Globus pallidus (tissue), 1 donor: ENCODE results near the gene LDB3.

Source experiments
- DNase-seq: peaks from one replicate; pipeline ENCODE4 v3.0.0-alpha.2; 2015; ENCODE audit warnings: low spot score

LDB3 gene

DNA sequence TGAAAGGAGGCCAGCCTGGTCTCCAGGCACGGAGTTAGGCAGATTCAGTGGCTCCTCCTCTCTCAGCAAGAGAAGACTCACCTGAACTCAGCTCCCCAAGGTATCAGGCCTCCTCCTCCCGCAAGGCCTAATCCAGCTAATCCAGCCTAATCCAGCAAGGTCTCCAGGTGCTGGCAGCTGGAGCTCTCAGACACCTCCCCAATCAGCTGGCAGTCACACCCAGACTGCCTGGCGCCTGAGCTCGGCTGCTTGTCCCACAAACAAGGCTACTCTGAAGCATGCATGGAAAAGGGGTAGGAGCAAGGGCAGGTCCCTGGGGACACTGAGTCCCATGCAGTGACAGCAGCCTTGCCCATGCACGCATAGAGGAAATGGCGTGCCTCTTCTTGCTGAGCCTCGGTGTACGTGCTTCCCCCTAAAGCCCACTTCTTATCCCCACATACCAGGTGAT, 17.3 kb upstream of the LDB3 start:
- DNase-seq: no peak

DNA sequence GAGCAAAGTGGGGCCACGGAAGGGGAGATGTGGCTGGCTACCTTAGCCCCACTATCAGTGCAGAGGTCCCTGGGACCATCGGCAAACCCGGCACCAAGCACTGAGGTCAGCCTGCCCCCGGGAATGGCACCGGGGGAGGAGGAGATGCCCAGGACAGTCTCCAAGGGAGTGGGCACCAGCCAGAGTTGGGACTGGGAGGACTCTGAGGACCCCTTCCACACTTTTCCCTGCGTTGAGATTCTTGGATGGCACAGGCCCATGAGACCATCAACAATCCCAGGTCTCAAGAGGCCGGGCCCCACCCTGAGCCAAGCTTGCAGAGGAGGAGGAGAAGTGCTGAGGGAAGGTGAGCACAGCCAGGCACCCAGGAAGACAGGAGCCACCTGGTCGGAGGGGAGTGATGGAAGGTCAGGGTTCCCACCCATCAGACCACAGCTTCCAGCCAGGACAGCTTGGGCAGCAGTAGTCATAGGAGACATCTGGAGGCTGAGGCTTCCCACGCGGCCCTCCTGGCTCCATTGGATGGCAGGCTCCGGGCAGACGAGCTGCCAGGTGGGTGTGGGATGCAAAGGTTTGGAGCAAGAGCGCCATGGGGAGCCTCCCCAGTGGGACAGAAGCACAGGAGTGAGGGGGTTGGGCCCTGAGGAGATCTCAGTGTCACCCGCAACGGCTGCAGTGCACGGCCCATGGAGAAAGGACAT, 16.5 kb upstream of the LDB3 start:
- DNase-seq: no peak

- no peak for DNase-seq
Observed at GRCh38 chr10:86652361-86653202, 15.7 kb upstream of the LDB3 start.

DNA sequence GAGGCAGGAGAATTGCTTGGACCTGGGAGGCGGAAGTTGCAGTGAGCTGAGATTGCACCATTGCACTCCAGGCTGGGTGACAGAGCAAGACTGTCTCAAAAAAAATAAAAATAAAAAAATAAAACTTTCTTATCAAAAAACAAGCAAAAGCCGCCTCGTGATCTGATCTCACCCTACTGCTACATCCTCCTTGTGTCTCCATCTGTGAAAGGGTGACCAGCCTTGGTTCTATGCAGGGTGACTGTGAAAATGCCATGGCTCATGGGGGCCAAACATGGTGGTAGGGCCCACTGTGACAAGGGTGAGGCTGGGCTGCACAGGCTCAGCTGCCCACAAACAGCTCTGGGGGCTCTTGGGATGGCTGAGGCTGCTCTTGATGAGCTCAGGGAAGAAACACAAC, 14.9 kb upstream of the LDB3 start:
- no peak for DNase-seq

DNA sequence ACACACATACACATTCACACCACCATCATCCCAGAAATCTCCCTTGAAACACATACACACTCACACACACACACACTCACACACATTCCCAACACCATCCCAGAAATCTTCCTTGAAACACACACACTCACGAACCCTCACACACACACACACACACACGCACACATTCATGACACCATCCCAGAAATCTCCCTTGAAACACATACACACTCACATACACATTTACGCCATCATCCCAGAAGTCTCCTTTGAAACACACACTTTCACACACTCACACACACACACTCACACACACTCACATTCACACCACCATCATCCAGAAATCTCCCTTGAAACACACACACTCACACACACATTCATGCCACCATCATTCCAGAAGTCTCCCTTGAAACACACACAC, 14.3 kb upstream of the LDB3 start:
- DNase-seq: no peak

DNA sequence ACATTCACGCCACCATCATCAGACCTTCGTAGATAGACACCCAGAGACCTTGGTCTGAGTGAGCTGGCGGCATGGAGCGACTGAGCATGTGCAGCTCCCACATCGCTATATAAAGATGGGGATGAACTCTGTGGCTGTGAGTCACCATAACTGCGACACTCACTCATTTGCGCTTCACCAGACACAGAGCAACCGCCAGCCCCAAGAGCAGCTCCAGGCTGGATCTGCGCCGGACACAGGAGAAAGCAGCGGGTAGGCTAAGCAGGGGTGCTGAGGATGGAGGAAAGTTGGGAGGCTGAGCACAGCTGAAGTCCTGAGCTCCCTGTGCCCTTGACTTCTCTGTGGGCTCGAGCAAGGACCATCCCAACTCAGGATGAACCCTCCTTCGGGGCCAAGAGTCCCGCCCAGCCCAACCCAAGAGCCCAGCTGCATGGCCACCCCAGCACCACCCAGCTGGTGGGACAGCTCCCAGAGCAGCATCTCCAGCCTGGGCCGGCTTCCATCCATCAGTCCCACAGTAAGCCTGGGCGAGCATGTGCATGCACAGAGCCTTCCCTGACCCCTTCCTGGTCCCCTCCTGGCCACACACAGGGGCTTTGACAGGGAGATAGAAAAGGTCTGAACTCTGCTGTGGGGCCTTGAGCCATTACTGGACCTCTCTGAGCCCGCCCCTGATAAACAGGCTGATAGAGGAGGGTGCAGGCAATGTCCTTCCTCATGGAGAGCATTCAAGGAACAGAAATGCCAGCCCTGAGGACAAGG, 13.7 kb upstream of the LDB3 start, which contains the start of gene OPN4:
TSS of gene OPN4 (plus strand) at position 137 of the 762 bp plus-strand sequence. CDS start at position 374, 237 bp downstream.
- DNase-seq: no peak

DNA sequence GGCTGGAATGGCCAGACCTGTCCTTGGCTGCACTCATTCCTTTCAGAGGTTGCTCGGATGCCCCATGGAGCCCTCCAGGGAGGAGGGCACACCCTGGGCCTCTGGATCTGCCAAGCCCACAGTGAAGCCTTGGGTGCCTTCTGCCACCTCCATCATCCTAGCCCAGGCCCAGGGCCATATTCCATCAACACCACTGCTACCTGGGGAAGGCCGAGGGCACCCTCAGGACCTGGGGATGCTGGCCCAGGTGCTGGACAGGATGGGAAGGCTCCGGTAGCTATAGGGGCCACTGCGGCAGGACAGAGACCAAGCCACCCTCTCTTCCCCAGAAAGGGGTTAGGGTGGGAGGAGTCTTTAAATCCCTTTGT, 13.2 kb upstream of the LDB3 start:
- no peak for DNase-seq

DNA sequence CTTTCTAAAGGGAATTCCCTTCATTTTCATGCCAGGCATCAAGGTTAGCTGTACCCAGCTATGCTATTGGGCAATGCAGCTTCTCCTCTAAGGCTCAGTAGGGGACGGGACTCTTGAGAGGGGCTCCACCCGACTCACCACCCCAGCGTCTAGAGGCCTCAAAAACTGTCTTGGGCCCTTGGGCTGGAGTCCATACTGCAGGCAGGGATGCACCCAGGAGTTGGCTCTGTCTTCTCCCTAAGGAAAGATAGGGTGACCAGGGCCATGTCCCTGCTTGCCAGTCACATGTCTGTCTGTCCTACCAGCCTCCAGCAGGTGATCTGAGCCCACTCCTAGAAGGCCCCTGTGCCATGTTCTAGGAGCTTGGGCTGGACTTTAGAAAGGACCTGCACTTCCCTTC, 12.7 kb upstream of the LDB3 start:
- no peak for DNase-seq

DNA sequence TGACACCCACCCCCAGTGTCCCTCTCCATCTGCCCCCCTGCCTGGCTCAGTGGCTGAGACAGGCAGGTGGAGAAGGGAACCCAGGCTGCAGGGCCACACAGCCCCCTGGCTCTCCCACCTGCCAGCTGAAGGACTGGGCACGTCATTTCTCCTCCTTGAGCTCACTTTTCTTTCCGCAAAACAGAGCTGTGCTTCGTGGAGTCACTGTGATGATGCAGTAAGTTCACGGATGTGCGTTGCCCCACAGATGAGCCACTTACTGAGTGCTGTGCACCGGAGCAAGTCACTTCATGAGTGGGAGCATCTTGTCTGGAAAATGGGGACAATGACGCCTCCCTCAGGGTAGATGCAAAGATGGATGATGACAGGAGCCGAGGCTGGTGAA, 11.3 kb upstream of the LDB3 start:
- no peak for DNase-seq

DNA sequence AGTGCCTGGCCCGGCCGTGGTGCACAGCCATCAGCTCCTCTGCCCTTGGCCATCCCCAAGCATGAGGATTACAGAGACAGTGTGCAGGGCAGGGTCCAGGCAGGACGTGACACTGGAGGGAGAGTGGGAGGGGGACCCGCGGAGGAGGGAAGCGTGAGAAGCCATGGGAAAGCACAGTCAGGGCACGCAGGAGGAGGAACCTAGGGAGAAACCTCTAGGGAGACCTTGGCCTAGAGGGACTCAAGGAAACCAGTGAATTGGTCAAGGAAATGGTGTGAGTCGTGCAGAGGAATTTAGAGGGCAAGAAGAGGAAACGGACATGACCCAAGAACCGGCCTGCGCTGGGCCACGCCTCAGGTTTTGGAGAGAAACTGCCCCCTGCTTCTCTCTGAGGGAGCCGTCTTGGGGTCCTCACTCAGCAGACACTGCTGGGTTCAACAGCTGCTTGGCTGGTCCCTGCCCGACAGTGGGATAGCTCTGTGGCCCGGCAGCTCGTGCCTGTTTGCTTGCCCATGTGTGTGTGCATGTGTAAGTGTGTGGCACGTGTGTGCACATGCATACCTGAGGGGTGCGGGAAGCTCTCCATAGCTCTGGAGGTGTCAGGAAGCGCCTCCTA, 10.8 kb upstream of the LDB3 start:
- DNase-seq: no peak

DNA sequence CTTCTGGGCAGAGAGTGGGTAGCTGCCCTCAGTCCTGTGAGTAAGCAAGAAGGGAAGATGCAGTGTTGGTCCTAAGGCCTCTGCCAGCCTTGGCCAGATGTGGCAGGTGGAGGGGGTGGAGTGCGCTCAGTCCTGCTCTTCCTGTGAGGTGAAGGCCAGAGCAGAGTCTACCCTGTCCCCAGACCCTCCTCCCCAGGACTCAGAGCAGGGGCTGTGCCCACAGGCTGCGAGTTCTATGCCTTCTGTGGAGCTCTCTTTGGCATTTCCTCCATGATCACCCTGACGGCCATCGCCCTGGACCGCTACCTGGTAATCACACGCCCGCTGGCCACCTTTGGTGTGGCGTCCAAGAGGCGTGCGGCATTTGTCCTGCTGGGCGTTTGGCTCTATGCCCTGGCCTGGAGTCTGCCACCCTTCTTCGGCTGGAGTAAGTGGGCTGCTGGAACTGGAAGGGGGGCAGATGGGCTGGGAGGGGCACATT, 10.0 kb upstream of the LDB3 start:
- DNase-seq: no peak

- DNase-seq: no peak
Observed at GRCh38 chr10:86658751-86659150, 9.6 kb upstream of the LDB3 start.

- DNase-seq: no peak
Observed at GRCh38 chr10:86659161-86659691, 9.1 kb upstream of the LDB3 start.

DNA sequence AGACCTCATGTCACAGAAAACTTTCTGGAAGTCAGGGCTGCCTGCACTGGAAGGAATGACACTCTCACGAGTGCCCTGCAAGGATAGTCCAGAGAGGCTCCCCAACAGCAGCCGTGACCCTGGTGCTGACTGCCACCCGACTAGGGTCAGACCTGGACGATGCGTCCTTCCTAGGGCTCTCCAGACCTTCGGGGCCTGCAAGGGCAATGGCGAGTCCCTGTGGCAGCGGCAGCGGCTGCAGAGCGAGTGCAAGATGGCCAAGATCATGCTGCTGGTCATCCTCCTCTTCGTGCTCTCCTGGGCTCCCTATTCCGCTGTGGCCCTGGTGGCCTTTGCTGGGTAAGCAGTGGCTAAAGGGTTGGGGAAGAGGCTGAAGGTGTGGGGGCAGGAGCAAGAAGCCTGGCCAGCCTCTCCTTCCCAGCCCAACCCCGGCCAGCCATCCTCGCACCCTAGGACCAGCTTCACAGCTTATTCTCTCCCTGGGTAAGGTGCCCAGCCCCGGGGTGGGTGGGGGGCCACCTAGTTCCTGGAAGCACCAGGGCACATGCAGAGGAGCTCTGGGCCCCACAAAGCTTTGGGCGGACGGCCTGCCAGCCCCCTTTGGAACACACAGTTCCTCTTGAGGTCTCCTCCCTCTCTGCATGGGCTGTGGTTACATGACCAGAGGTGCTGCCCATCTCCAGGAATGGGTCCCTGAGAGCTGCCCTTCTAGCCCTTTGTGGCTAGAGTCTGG, 8.4 kb upstream of the LDB3 start:
- no peak for DNase-seq

DNA sequence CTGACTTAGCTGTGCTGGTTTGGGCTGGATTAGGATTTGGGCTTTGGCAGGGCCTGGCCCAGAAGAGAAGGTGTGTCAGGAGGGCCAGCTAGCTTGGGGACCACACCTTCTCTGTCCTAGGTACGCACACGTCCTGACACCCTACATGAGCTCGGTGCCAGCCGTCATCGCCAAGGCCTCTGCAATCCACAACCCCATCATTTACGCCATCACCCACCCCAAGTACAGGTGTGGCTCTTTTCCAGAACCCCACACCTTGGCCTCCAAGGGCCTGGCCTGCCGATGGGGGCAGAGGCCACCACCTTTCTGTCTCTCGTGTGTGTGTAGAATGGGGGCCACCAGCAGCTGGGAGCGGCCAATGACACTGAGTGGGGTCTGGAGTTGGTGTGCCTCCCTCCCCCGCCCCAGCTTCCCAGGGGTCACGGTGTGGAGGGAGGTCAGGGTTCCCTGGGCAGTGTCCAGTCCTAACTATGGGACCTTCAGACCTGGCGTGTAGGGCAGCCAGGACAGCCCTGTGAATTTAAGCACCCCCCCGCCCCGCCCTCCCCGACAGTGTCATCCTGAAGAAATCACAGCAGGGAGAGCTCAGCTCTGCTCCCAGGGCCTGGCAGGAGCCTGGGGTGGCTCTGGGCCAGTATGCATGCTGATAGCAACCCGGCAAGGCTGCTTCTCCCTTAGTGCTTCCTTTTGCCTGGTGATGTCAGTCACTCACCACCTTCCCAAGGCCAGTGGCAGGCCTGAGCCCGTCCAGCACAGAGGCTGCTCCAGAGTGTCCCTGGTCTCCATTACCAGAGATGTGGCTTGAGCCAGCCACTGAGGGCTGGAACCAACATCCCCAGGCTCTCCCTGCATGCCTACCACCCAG, 6.9 kb upstream of the LDB3 start:
- DNase-seq: no peak

DNA sequence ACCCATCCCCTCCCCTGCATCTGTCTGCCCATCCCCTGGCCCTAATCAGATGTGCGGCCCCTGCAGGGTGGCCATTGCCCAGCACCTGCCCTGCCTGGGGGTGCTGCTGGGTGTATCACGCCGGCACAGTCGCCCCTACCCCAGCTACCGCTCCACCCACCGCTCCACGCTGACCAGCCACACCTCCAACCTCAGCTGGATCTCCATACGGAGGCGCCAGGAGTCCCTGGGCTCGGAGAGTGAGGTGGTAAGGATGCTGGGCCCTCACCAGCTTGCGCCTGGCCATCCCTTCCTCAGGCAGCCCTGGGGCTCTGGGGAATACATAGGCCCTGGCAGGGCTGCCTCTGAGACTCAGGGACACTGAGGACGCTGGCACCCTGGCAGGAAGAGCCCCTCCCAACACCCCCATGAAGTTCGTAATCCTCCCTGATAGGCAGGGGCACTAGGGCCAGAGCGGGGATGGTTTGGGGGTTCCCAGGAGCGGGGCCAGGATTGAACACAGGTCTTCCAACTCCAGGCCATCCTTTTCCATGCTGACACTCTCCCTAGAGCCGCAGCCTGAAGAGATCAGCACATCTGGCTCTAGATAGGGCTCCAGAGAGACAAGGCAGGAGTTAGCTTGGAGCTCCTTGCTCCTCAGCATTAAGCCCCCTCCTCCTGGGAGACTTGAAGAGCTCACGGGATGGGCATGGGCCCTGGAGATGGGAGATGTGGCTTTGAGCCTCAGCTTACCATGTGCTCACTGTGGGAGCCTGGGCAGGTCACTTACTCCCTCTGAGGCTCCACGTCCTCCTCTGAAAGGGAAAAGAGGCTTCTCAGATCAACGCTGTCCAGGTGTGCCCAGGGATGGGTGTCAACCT, 5.9 kb upstream of the LDB3 start:
- DNase-seq: no peak

DNA sequence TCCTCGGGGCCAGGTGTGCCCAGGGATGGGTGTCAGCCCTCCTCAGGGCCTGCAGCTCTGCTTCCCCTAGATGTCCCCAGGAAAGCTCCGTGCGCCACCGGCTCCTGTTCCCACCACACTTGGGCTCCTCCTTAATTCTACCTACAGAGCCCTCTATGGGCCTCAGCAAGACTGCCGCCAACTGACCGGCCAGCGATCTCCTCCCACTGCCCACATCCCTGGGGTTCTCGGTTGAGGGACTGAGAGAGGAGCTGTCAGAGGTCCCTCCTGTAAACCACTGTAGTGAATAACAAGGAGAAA, 5.3 kb upstream of the LDB3 start:
- no peak for DNase-seq

- DNase-seq: no peak
Observed at GRCh38 chr10:86663576-86664339, 4.6 kb upstream of the LDB3 start.
